A549 (cell line): ENCODE results near the gene PPP2R2C.

Source experiments
- CEBPB ChIP-seq, 2 experiments: fragments of >200 bp in 1 of 2; sonication (Bioruptor Twin) in 1 of 2; formaldehyde crosslinking in 1 of 2; IDR thresholded peaks; 2 replicates each; pipeline ENCODE4 v1.6.1; 2012 to 2016
- KDM1A ChIP-seq: fragments of 200-600 bp; sonication (generic); IDR thresholded peaks from 2 replicates; pipeline ENCODE4 v1.6.1; 2016; ENCODE audit warnings: low read depth, mild to moderate bottlenecking

DNA sequence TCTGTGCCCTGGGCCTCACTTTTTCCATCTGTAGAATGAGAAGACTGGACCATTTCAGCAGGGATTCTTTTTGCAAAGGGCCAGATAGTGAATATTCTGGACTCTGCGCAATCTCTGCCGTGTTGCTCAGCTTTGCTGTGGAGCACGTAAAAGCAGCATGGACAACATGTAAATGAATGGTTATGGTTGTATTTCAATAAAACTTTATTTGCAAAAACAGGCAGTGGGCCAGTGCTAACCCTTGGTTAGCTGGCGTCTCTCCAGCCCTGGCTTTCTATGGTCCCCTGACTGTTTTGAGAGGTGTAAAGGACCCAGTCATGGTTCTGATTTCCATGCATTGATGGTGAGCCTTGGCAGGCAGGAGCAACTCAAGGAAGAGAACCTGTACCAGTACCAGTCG lies 184.1 kb downstream of the PPP2R2C start:
- TF ChIP-seq KDM1A (no peak), CEBPB (IDR thresholded peaks at IDR 0.05) (no peak)
